ENCODE measurements around the gene ARID3C. TPM values are rescaled to one million over a fixed set of nuclear protein-coding genes. Genes with fewer than 3 reads are reported as not detected.

Gene ARID3C
- total RNA-seq, 1 donor from 2014 or later = not detected

DNA sequence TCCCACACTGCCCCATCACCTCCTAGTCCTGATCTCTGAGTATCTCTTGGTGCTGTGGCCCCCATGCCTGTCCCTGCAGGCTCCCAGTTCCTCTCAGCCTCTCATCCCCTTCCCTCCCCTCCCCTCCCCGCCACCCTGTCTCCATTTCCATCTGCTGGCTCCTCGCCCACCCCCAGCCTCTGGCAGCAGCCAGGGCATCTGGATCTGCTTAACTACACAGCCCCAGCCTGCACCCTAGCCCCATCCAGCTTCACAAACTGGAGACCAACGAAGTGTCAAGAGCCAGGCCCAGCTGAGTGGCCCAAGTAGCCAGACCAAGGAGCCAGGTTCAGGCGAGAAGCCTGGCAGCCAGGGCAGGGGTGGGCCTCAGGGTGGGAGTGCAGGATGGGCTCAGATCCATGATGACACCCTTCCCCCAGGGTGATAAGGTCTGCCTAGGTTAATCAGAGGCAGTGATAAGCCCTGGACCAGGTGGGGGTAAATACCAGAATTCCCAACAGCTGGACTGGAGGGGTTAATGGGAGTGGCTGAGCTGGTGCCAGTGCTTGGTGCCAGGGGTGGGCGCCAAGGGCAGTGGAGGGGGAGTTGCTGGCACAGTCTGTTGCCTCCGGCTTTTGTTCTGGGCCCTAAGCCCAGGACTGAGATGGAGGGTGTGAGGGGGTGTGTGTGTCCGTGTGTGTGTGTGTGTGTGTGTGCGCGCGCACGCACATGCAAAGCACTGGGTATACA lies 25.6 kb upstream of the ARID3C start:
- Histone ChIP-seq H3K27ac (peak overlapping the region; percentile 51), H3K36me3 (peaks cover 5% of the 10 kb centered on the region), H3K9me3 (no peaks in the 10 kb centered on the region), H3K27me3 (no peaks in the 10 kb centered on the region), H3K4me1 (peaks cover 31% of the 10 kb centered on the region), H3K4me3 (no peak overlapping the region)
- peak; percentile 4 for ATAC-seq
- intact Hi-C loops (cut with DNase I) = no loop called here
- DNase-seq = no peak
- no peak for TF ChIP-seq CTCF (IDR thresholded peaks at IDR 0.05)

GRCh38 chr9:34653151-34654072 lies 24.5 kb upstream of the ARID3C start:
- Histone ChIP-seq H3K4me3 (no peak overlapping the region), H3K4me1 (peaks cover 33% of the 10 kb centered on the region), H3K9me3 (no peaks in the 10 kb centered on the region), H3K36me3 (peaks cover 16% of the 10 kb centered on the region), H3K27ac (peak overlapping the region; percentile 82), H3K27me3 (no peaks in the 10 kb centered on the region)
- ATAC-seq (no peak), DNase-seq (no peak)
- TF ChIP-seq CTCF (IDR thresholded peaks at IDR 0.05) = no peak
- intact Hi-C loops (cut with DNase I) = no loop called here

DNA sequence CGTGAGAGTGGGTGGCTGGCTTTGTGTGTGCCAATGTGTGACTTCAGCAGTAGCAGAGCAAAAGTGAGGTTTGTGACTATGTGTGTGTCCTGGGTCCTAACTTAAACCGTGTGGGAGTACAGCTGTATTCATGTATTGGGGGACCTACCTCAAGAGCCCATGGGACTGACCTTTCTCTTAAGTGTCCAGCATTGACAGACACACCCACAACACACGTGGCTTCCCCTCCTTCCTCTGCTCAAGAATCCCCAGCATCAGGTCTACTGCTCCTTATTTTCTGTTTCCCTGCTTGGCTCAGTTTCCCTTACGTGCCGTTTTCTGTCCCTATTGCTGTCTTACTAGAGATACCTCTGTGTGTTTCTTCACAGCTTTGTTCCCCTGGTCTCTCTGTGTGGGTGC lies 23.7 kb upstream of the ARID3C start:
- no peaks in the 10 kb centered on the region for H3K27me3 ChIP-seq
- H3K9me3 ChIP-seq = no peaks in the 10 kb centered on the region
- ATAC-seq (no peak), DNase-seq (no peak)
- peaks cover 42% of the 10 kb centered on the region for H3K4me1 ChIP-seq
- peak overlapping the region; percentile 47 for H3K4me3 ChIP-seq
- TF ChIP-seq CTCF (IDR thresholded peaks at IDR 0.05) = no peak
- H3K36me3 ChIP-seq = peaks cover 18% of the 10 kb centered on the region
- peak overlapping the region; percentile 82 for H3K27ac ChIP-seq
- intact Hi-C loops (cut with DNase I) = no loop called here

- H3K27ac ChIP-seq = peak within 1 kb of the TSS; percentile 82
- no peak for TF ChIP-seq CTCF (IDR thresholded peaks at IDR 0.05)
- H3K4me1 ChIP-seq = peaks cover 47% of the 10 kb centered on the region
- intact Hi-C loops (cut with DNase I) = no loop called here
- H3K4me3 ChIP-seq = peak within 1 kb of the TSS; percentile 47
- ATAC-seq = peak; percentile 93
- peaks cover 18% of the 10 kb centered on the region for H3K36me3 ChIP-seq
- H3K9me3 ChIP-seq = no peaks in the 10 kb centered on the region
- DNase-seq = peak; percentile 94
- no peaks in the 10 kb centered on the region for H3K27me3 ChIP-seq
These were observed 23.2 kb upstream of the ARID3C start, which contains the start of gene IL11RA for GRCh38 chr9:34651876-34652601. TSS of gene IL11RA (plus strand) at chr9:34652185. CDS start at chr9:34655218, 3,033 bp downstream.

GRCh38 chr9:34651321-34651720 lies 22.5 kb upstream of the ARID3C start:
- Histone ChIP-seq H3K27me3 (no peaks in the 10 kb centered on the region), H3K27ac (peak overlapping the region; percentile 82), H3K4me3 (peak overlapping the region; percentile 47), H3K9me3 (no peaks in the 10 kb centered on the region), H3K4me1 (peaks cover 48% of the 10 kb centered on the region), H3K36me3 (peaks cover 18% of the 10 kb centered on the region)
- DNase-seq (no peak), ATAC-seq (no peak)
- no peak for TF ChIP-seq CTCF (IDR thresholded peaks at IDR 0.05)
- intact Hi-C loops (cut with DNase I) = no loop called here
